ENCODE measurements around the gene C2orf74.

DNA sequence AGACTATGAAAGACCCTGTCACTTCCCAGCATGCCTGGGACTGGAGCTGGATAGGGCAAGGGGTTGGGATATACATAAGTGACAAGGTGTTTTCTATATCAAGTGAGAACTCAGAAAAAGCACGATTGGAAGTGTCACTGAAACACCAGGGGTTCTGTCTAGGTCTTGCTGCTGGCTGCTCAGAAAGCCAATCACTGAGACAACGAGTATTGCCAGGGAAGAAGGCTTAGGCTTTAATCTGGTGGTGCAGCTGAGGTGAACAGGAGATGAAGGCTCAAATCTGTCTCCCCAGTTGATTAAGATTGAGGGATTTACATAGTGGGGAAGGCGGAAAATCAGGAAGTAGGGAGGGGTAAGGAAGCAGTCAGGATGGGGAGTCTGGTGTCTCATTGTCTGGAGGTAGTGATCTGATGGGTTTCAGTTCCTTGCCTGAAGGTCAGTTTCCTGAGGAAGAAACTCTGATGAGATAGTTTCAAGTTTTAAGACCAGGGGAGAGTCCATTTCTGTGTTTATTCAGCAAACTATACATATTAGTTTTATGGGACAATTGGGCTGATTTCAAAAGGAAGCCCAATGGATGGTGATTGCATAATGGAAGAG, 3.5 kb upstream of the C2orf74 start:
- no peak for TF ChIP-seq EP300 (IDR thresholded peaks at IDR 0.05)
- TF ChIP-seq, protein P1, sequence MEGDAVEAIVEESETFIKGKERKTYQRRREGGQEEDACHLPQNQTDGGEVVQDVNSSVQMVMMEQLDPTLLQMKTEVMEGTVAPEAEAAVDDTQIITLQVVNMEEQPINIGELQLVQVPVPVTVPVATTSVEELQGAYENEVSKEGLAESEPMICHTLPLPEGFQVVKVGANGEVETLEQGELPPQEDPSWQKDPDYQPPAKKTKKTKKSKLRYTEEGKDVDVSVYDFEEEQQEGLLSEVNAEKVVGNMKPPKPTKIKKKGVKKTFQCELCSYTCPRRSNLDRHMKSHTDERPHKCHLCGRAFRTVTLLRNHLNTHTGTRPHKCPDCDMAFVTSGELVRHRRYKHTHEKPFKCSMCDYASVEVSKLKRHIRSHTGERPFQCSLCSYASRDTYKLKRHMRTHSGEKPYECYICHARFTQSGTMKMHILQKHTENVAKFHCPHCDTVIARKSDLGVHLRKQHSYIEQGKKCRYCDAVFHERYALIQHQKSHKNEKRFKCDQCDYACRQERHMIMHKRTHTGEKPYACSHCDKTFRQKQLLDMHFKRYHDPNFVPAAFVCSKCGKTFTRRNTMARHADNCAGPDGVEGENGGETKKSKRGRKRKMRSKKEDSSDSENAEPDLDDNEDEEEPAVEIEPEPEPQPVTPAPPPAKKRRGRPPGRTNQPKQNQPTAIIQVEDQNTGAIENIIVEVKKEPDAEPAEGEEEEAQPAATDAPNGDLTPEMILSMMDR (IDR thresholded peaks at IDR 0.05), result no peak
- no peak for TF ChIP-seq POLR2AphosphoS5 (IDR thresholded peaks at IDR 0.05)
- no peak for TF ChIP-seq POLR2A (IDR thresholded peaks at IDR 0.05; ENCODE audit: low read depth)
